NCI-H2196 (cell line): Measurements from ENCODE around the gene IFNGR2.
"Not testable (repeated sequence)": the region's sequence is repeated elsewhere in the genome, so short reads cannot be mapped to it uniquely, and the experiment has no call there.

Source experiments
- DNase-seq: peaks from one replicate; lab custom pipeline; 2025; ENCODE audit not compliant: unreplicated experiment; lab: John Stamatoyannopoulos, UW

IFNGR2 gene, protein sequence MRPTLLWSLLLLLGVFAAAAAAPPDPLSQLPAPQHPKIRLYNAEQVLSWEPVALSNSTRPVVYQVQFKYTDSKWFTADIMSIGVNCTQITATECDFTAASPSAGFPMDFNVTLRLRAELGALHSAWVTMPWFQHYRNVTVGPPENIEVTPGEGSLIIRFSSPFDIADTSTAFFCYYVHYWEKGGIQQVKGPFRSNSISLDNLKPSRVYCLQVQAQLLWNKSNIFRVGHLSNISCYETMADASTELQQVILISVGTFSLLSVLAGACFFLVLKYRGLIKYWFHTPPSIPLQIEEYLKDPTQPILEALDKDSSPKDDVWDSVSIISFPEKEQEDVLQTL

DNA sequence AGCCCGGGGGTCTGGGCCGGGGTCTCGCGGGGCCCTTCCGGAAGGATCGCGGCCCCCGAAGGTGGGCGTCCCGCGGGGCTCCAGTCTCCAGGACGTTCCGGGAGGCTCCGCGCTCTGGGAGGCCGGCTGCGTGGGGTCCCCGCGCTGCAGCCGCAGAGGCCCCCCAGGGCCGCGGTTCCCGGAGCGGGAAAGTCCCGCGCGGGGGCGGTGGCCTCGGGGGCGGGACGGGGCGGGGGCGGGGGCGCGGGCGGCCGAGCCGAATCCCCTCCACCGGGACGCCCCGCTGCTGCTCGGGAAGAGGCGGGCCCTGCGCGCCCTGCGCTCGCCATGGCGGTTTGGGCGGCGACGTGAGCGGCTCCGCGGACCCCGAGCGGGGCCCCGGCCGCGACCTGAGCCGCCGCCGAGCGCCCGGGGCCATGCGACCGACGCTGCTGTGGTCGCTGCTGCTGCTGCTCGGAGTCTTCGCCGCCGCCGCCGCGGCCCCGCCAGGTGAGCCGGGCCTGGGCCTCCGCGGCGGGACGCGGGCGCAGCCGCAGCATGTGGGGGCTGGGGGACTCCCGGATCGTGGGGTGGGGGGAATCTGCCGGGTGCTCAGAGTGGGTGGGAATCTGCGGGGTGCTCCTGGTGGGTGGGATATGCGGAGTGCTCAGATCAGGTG, at the start of gene IFNGR2:
TSS of gene IFNGR2 (plus strand) at position 286 of the 658 bp plus-strand sequence. CDS start at position 417, 131 bp downstream.
- DNase-seq: no peak

DNA sequence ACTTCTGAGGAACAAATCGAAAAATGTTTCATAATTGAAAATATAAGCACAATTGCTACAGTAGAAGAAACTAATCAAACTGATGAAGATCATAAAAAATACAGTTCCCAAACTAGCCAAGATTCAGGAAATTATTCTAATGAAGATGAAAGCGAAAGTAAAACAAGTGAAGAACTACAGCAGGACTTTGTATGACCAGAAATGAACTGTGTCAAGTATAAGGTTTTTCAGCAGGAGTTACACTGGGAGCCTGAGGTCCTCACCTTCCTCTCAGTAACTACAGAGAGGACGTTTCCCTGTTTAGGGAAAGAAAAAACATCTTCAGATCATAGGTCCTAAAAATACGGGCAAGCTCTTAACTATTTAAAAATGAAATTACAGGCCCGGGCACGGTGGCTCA, 47.9 kb upstream of the IFNGR2 start:
- no peak for DNase-seq

DNA sequence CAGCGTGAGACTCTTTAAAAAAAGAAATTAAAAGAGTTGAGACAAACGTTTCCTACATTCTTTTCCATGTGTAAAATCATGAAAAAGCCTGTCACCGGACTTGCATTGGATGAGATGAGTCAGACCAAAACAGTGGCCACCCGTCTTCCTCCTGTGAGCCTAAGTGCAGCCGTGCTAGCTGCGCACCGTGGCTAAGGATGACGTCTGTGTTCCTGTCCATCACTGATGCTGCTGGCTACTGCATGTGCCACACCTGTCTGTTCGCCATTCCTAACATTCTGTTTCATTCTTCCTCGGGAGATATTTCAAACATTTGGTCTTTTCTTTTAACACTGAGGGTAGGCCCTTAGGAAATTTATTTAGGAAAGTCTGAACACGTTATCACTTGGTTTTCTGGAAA, 47.2 kb upstream of the IFNGR2 start:
- DNase-seq: no peak

DNA sequence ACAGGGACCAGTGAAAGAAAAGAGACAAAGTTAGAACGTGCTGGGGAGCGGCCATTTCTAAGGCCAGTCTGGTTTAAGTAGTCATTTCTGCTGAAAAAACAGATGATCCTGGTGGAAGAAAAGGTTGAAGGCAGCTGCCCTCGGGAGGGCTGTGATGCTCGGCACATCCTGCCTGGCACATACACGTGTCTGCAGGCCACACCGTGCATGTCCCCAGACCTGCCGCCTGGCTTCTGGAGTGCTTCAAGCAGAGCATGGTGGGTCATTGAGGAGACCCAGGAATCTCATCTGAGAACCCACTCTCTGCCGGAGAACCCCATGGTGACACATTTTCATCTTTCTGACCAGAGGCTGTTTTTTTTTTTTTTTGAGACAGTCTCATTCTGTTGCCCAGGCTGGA, 46.0 kb upstream of the IFNGR2 start:
- DNase-seq: no peak

DNA sequence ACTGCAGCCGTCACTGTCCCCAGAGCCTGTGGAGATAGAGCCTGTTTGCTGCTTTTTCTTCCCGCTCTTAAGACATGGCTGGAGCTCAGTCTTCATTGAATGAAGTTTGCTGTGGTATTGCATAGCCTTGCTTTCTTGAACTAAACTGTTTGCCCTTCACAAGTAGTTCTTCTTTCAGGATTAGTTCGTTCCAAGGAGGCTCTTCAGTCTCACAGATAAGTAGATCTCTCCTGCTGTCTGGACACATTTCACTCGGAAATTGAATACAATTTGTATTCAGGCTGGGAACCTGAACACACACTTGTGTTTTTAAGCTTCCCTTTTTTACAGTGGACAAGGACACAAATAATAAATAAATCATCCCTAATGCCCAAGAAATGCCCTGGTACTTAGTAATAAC, 43.8 kb upstream of the IFNGR2 start:
- DNase-seq: no peak

DNA sequence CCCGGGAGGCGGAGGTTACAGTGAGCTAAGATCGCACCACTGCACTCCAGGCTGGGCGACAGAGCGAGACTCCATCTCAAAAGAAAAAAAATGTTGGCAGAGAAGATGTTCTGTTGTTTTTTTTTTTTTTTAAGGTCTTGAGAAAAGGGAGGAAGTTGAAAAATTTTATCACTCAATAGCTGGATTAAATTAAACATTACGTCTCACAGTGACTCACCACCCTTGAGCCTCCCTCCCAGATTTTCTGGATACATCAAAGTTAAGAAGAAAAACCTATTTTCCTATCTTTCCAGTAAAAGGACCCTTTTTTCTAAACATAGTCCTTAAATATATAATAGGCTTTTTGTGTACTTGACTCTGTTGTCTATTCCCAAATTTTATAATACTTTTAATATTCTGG, 42.9 kb upstream of the IFNGR2 start:
- no peak for DNase-seq

DNA sequence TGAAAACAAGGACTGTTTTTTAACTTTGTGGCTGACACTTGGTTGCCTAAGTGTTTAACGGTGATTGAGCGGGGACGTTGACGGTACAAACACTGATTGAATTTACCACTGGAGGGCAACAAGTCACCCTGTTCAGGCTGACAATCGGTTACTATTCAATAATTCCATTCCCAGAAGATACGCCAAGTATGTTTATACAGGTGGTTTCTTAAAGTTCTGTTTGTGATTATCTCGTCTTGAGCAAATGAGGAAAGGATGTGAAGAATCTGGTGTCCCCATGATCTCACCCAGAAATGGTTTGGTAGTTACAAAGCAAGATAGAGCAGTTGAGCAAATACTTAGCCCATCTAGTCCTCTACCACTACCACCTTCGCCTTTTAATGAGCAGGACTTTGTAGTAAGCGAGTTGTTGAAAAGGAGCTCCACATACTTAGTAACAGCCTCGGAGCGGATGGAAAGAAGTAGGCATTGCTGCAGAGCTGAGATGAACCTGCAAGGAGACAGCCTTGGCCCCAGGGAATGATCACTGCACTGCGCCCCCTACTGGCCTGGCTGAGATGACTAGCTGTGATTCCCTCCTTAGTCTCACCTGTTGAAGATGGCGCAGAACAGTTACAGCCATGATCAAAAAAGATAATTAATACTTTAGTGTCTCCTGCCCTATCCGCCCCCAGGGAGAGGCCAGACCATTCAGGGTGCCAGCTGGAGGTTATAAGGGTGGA, 42.2 kb upstream of the IFNGR2 start:
- DNase-seq: peak; percentile 33

DNA sequence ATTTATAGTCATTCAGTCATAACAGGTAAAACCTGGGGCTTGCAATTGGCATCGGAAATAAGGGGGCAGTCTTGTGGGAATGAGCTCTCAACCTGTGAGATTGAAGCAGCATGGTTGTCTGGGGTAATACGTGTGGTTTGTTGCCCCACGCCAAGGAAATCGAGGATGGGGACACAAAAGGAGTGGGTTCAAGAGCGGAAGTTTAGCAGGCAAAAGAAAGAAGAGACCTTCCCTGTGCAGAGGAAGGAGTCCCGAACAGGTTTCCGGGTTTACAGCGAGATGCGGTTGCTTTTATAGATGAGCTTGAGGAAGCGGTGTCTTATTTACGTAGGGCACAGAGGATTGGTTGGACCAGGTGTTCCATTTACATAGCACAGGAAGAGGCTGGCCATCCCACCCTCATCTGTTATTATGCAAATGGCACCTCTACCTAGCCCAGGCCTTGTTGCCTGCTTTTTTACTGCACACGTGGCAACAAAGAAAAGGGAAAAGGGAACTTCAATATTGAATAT, 41.1 kb upstream of the IFNGR2 start:
- DNase-seq: peak; percentile 52

DNA sequence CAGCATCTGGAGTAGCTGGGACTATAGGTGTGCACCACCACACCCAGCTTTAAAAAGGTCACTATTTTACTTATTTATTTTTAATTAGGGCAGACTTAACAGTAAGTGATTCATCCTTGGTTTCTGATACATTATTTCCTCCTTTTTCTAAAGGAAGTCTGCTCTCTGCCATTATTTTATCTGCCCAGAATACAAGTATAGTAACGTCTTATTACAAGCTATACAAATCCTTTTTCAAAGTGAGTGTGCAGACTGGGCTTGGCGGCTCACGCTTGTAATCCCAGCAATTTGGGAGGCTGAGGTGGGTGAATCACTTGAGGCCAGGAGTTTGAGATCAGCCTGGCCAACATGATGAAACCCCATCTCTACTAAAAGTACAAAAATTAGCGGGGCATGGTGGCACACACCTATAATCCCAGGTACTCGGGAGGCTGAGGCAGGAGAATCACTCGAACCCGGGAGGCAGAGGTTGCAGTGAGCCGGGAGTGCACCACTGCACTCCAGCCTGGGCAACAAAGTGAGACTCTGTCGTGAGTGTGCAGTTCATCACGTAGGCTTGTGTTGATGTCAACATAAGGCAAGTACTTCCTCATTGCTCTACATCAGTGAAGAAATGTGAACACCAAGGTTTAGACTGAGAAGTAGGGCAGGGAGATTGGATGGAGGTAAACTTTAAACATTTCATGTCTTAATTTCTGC, 39.2 kb upstream of the IFNGR2 start:
- DNase-seq: not testable (repeated sequence)

DNA sequence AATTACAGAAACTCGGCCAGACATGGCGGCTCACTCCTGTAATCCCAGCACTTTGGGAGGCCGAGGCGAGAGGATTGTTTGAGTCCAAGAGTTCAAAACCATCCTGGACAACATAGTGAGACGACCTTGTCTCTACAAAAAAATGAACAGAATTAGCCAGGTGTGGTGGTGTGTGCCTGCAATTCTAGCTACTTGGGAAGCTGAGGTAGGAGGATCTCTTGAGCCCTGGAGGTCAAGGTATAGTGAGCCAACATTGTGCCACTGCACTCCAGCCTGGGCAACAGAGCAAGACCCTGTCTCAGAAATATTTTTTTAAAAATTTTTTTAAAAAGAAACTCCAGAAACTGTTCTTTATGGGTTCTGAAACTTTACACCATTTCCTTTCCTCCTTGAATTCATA, 38.4 kb upstream of the IFNGR2 start:
- DNase-seq: no peak

DNA sequence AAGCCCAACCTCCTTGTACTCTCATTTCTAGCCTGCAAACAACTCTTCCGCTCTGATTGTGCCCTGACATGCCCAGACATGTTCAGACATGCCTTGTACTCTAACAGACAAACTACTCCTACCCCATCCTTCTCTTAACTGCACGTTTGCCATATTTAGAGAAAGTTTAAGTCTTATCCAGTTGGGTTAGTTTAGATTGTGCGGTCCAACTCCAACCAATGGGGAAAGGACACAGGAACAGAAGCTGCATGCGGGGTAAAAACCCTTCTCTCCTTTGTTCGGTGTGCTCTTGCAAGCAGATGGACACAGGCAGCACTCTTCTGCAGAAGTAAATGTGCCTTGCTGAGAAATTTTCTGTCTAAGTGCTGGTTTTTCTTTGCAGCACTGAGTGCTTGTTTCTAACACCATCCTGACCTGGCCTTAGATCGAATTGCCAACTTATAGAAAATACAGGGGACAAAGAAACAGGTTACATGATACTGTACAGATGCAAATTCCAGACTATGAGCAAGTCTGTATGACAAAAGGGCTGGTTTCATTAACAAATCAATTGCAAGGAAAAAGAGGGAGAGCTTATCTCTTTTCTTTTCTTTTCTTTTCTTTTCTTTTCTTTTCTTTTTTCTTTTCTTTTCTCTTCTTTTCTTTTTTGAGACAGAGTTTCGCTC, 35.8 kb upstream of the IFNGR2 start:
- DNase-seq: no peak

DNA sequence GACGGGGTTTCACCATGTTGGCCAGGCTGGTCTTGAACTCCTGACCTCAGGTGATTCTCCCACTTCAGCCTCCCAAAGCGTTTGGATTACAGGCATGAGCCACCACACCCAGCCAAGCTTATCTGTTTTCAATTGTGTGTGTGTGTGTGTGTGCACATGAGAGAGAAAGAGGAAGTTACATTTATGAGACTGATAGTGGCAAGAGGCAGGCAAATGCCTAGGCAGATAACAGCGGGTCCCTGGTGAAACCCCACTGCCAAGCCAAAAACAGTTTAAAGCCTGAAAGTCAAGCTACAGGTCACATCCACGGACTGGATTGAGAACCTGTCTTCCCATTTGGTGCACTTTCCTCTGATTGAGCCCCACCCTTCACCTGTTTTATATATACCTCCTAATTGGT, 35.1 kb upstream of the IFNGR2 start:
- no peak for DNase-seq

DNA sequence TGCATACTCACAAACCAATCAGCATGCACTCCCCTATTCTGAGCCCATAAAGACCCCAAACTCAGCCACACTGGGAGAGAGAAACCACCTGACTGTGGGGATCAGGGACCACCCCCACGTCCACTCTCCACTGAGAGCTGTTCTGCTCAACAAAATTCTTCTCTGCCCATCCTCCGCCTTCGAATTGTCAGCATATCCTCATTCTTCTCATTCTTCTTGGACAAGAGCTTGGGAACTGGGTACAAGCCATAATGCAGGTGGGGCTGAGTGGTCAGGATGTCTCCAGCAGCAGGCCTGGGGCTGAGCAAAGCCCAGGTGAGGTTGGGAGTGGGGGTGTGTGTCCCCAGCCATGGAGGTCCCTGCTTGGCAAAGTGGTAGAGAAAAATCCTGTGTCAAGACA, 34.6 kb upstream of the IFNGR2 start:
- no peak for DNase-seq

DNA sequence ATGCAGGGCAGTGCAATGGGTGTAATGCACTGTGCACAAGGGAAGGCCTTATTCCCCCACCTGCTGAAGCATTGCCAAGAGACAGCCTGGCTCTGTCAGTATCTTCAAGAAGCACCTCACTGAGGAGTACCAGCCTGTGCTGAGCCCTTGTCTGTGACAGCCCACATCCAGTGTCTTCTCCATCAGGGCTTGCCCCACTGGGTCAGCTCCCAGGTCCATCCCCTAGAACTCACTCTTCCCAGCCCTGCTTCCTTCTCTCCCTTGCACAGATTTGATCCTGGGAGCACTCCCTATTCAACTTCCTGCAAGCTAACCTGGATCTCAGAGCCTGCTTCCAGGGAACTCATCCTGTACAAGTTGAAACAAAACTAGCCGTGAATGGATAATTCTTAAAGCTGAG, 33.6 kb upstream of the IFNGR2 start:
- no peak for DNase-seq

DNA sequence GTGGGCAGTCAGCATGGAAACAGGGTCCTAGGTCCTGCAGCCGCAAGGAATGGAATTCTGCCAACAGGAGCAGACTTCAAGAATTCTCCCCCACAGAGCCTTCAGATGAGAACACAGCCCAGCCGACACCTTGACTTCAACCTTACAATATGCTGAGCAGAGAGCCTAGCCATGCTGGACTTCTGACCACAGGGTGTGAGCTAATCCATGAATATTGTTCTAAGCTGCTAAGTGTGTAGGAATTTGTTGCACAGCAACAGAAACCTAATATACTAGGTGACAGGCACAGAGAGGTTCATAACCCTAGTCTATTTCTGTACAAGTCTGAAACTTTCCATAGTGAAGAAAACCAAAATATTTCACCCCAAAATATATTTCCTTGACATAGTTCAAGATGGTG, 32.9 kb upstream of the IFNGR2 start:
- DNase-seq: no peak

DNA sequence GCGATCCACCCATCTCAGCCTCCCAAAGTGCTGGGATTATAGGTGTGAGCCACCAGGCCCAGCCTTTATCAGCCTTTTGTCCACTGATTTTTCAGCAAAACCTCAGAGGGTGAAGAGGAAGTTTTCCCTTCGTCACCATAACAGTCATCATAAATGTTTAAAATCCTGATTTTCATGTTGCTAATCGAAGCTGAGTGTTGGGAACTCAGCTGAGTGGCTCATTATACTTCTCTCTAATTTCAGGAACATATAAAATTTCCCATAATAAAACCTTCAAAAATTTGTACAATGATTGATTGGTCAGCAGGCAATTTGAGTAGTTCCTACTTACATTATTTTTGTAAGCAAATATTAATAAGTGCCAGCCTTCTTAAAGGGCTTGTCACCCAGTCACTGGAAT, 31.8 kb upstream of the IFNGR2 start:
- DNase-seq: no peak

DNA sequence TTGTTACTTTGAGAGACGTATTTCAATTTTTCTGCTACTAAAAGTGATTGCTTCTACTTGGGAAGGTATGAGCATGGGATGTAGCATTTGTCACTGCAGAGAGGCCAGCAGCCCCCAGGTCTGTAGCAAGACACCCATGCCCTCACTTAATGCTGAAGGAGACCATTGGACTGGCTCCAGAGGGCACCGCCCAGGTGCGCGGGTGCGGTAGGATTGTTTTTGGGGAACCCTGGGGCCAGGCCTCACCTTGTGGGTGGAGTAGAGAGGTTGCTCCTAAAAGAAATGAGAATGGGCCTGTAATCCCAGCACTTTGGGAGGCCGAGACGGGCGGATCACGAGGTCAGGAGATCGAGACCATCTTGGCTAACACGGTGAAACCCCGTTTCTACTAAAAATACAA, 30.6 kb upstream of the IFNGR2 start:
- DNase-seq: no peak

DNA sequence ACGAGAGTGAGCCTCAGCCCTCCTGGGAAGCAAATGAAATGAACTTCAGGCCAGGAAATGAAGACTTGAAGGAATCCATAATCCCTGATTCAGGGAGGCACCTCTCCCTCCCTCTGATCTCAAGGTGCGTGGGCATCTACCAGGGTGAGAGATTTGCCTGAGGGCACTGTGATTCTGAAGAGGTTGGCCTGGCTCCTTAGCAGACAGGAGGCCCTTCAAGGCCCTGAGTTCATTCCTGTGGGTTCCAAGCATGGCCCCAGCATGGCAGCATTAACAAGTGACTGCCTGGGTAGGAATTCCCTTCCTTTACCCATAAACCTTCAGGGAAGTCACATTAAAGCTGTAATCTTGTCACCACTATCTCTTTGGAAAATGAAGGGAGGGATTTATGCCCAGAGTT, 29.8 kb upstream of the IFNGR2 start:
- no peak for DNase-seq

DNA sequence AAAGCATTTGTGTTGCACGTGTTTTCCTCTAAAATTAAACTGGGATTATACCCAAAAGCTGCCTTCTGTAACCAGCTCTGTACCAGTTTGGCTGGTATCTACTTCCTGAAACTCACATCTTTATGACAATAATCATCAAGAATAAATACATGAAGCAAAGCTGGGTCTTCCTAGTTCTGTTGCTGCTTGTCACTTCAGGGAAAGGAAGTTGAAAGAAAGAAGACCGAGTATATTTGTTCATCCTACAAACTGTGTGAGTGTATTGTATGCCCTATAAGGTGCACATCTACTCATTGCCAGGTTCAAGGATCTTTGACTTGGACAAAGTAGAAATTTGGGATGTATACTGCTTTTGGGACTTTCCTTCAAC, 29.1 kb upstream of the IFNGR2 start:
- no peak for DNase-seq

DNA sequence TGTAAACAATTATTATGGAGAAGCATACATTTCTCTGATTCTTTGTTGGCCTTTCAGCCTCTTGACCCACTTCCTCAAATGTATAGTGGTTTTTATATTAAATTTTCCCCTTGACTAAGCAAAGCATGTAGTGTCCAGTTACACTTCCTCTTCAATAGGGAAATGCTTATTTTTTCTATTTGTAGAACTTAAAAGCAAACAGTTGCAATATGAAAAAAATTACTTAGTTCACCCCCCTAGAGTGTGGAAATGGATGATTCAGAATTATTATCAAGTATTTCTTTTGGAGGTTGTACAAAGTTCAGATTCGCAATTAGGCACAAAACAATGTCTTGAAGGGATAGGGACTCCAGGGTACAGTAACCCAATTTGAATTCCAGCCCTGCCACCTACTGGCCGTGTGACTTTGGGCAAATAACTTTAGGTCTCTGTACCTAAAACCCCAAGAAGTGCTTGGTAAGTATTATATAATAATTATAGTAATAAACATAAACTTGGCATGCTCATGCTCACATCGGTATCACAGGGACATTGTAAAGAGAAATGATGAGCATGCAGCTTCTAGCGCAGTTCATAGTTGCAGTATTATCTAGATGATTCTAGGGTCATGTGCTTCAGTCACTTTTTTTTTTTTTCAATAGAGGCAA, 28.6 kb upstream of the IFNGR2 start:
- DNase-seq: no peak
